Measurements from ENCODE around the gene SCGB1C1. TPM values are rescaled to one million over a fixed set of nuclear protein-coding genes. Genes with fewer than 3 reads are reported as not detected.

SCGB1C1 gene
- total RNA-seq, 1 experiment from 2014 or later: not detected

GRCh38 chr11:215581-216037, 22.7 kb downstream of the SCGB1C1 start:
- ChIA-PET RAD21 (ENCODE audit: low non-redundant PET in 1 of 2, low total read pairs in 2 of 2, uncharacterized antibody in 2 of 2, unreplicated experiment in 2 of 2) (no interaction called here), CTCF (no interaction called here), POLR2A (no interaction called here)
- Histone ChIP-seq H3K9me2 (ENCODE audit: insufficient read depth) (no peaks in the 10 kb centered on the region), H4K20me1 (ENCODE audit: insufficient read depth) (no peaks in the 10 kb centered on the region), H3K9ac (ENCODE audit: low read length) (no peak overlapping the region), H3K9me3 (ENCODE audit: control insufficient read depth in 1 of 2, insufficient read depth in 1 of 2, low read depth in 1 of 2, low read length in 2 of 2) (no peaks in the 10 kb centered on the region), H3K27me3 (ENCODE audit: insufficient read depth, low read length) (no peaks in the 10 kb centered on the region), H3K4me3 (replicated peaks in 1 of 2; ENCODE audit: low read depth in 1 of 2, low read length in 2 of 2) (no peak overlapping the region), H3K79me2 (ENCODE audit: insufficient read depth, low read length) (peaks cover 18% of the 10 kb centered on the region), H3K4me2 (ENCODE audit: low read length) (no peak overlapping the region), H3K36me3 (ENCODE audit: control insufficient read depth in 1 of 2, insufficient read depth in 2 of 2, low read length in 2 of 2) (peaks cover 30 to 35% of the 10 kb centered on the region in 2 experiments), H2AFZ (ENCODE audit: low read depth, low read length, poor library complexity, severe bottlenecking) (no peak overlapping the region), H3K4me1 (ENCODE audit: control insufficient read depth in 1 of 2, insufficient read depth in 2 of 2, low read length in 2 of 2) (peaks cover 0 to 8% of the 10 kb centered on the region in 2 experiments; a peak in 2 of 4 replicates), H3K27ac (ENCODE audit: low read depth, low read length) (peak overlapping the region; percentile 25; the same call in 1 of the 2 replicates)
- TF ChIP-seq RAD21 (IDR thresholded peaks at IDR 0.05; ENCODE audit: low read depth) (no peak), JUND (IDR thresholded peaks at IDR 0.05) (no peak)
- TF ChIP-seq, protein P1, sequence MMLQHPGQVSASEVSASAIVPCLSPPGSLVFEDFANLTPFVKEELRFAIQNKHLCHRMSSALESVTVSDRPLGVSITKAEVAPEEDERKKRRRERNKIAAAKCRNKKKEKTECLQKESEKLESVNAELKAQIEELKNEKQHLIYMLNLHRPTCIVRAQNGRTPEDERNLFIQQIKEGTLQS (IDR thresholded peaks at IDR 0.05): no peak
- TF ChIP-seq, protein P2, sequence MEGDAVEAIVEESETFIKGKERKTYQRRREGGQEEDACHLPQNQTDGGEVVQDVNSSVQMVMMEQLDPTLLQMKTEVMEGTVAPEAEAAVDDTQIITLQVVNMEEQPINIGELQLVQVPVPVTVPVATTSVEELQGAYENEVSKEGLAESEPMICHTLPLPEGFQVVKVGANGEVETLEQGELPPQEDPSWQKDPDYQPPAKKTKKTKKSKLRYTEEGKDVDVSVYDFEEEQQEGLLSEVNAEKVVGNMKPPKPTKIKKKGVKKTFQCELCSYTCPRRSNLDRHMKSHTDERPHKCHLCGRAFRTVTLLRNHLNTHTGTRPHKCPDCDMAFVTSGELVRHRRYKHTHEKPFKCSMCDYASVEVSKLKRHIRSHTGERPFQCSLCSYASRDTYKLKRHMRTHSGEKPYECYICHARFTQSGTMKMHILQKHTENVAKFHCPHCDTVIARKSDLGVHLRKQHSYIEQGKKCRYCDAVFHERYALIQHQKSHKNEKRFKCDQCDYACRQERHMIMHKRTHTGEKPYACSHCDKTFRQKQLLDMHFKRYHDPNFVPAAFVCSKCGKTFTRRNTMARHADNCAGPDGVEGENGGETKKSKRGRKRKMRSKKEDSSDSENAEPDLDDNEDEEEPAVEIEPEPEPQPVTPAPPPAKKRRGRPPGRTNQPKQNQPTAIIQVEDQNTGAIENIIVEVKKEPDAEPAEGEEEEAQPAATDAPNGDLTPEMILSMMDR (IDR thresholded peaks at IDR 0.05 in 2 of 3, conservative IDR thresholded peaks at IDR 0.05 in 1 of 3; ENCODE audit: borderline replicate concordance in 1 of 3, insufficient read depth in 1 of 3, low read depth in 2 of 3, low read length in 2 of 3): no peak
- peak; percentile 26; the same call in 1 of the 2 replicates for ATAC-seq
- DNase-seq (ENCODE audit: low read depth, low spot score): no peak
- intact Hi-C loops (cut with micrococcal nuclease): no loop called here
- no TSS peak for BruUV-seq (replicated peaks)

- CTCF ChIA-PET: no interaction called here
- intact Hi-C loops (cut with micrococcal nuclease): no loop called here
- Histone ChIP-seq H3K4me1 (ENCODE audit: control insufficient read depth in 1 of 2, insufficient read depth in 2 of 2, low read length in 2 of 2) (peaks cover 0 to 8% of the 10 kb centered on the region in 2 experiments; a peak in 2 of 4 replicates), H3K4me2 (ENCODE audit: low read length) (no peak overlapping the region), H3K27me3 (ENCODE audit: insufficient read depth, low read length) (no peaks in the 10 kb centered on the region), H3K4me3 (replicated peaks in 1 of 2; ENCODE audit: low read depth in 1 of 2, low read length in 2 of 2) (no peak overlapping the region), H2AFZ (ENCODE audit: low read depth, low read length, poor library complexity, severe bottlenecking) (no peak overlapping the region), H3K9me2 (ENCODE audit: insufficient read depth) (no peaks in the 10 kb centered on the region), H3K9ac (ENCODE audit: low read length) (no peak overlapping the region), H3K79me2 (ENCODE audit: insufficient read depth, low read length) (peaks cover 11% of the 10 kb centered on the region; the same call in 1 of the 2 replicates), H3K27ac (ENCODE audit: low read depth, low read length) (no peak overlapping the region), H3K9me3 (ENCODE audit: control insufficient read depth in 1 of 2, insufficient read depth in 1 of 2, low read depth in 1 of 2, low read length in 2 of 2) (no peaks in the 10 kb centered on the region), H3K36me3 (ENCODE audit: control insufficient read depth in 1 of 2, insufficient read depth in 2 of 2, low read length in 2 of 2) (peaks cover 23 to 28% of the 10 kb centered on the region in 2 experiments), H4K20me1 (ENCODE audit: insufficient read depth) (no peaks in the 10 kb centered on the region)
- DNase-seq (ENCODE audit: low read depth, low spot score): no peak
- BruUV-seq (replicated peaks): TSS peak; percentile 42
- POLR2A ChIA-PET: no interaction called here
- no peak for ATAC-seq
- RAD21 ChIA-PET (ENCODE audit: low non-redundant PET in 1 of 2, low total read pairs in 2 of 2, uncharacterized antibody in 2 of 2, unreplicated experiment in 2 of 2): no interaction called here
- TF ChIP-seq SRF (IDR thresholded peaks at IDR 0.05; ENCODE audit: low read depth): no peak
- no peak for TF ChIP-seq SP1 (IDR thresholded peaks at IDR 0.05; ENCODE audit: low read depth)
- TF ChIP-seq CBX3 (IDR thresholded peaks at IDR 0.05; ENCODE audit: low read depth): no peak
- no peak for TF ChIP-seq POLR2A (IDR thresholded peaks at IDR 0.05; ENCODE audit: borderline replicate concordance, extremely low read depth, insufficient read depth, insufficient read length)
- TF ChIP-seq, protein P3, sequence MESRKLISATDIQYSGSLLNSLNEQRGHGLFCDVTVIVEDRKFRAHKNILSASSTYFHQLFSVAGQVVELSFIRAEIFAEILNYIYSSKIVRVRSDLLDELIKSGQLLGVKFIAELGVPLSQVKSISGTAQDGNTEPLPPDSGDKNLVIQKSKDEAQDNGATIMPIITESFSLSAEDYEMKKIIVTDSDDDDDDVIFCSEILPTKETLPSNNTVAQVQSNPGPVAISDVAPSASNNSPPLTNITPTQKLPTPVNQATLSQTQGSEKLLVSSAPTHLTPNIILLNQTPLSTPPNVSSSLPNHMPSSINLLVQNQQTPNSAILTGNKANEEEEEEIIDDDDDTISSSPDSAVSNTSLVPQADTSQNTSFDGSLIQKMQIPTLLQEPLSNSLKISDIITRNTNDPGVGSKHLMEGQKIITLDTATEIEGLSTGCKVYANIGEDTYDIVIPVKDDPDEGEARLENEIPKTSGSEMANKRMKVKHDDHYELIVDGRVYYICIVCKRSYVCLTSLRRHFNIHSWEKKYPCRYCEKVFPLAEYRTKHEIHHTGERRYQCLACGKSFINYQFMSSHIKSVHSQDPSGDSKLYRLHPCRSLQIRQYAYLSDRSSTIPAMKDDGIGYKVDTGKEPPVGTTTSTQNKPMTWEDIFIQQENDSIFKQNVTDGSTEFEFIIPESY (IDR thresholded peaks at IDR 0.05; ENCODE audit: extremely low read depth, insufficient replicate concordance, low read length): no peak
- no peak for TF ChIP-seq SIN3A (IDR thresholded peaks at IDR 0.05; ENCODE audit: low read depth)
- TF ChIP-seq, protein P1 (IDR thresholded peaks at IDR 0.05): no peak
- no peak for TF ChIP-seq EZH2phosphoT487 (IDR thresholded peaks at IDR 0.05; ENCODE audit: borderline replicate concordance)
- no peak for TF ChIP-seq FOSL1 (IDR thresholded peaks at IDR 0.05; ENCODE audit: low read depth)
- no peak for TF ChIP-seq POLR2AphosphoS5 (IDR thresholded peaks at IDR 0.05; ENCODE audit: low read depth, low read length)
- TF ChIP-seq CEBPB (IDR thresholded peaks at IDR 0.05; ENCODE audit: low read depth): no peak
- no peak for TF ChIP-seq ZFX (IDR thresholded peaks at IDR 0.05)
- TF ChIP-seq, protein P4, sequence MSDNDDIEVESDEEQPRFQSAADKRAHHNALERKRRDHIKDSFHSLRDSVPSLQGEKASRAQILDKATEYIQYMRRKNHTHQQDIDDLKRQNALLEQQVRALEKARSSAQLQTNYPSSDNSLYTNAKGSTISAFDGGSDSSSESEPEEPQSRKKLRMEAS (IDR thresholded peaks at IDR 0.05): no peak
These were observed 23.4 kb downstream of the SCGB1C1 start for GRCh38 chr11:216081-216974.
